MG63 (cell line): ENCODE data around the gene C1QTNF6. TPM values are rescaled to one million over a fixed set of nuclear protein-coding genes. Genes with fewer than 3 reads are reported as not detected.
A peak's percentile ranks its signal among the peaks of the same experiment; 100 is the strongest.
"Not testable (repeated sequence)": the region's sequence is repeated elsewhere in the genome, so short reads cannot be mapped to it uniquely, and the experiment has no call there.

Experiments used
- DNase-seq: peaks from one replicate; pipeline ENCODE4 v3.0.0-alpha.2; 2020
- H3K27me3 ChIP-seq: fragments of 250-450 bp; sonication (Bioruptor Pico); 2 replicates; pipeline ENCODE4 v1.5.1; 2020; ENCODE audit warnings: mild to moderate bottlenecking, moderate library complexity
- H3K36me3 ChIP-seq: fragments of 250-450 bp; sonication (Bioruptor Pico); 2 replicates; pipeline ENCODE4 v1.5.1; 2020; ENCODE audit warnings: mild to moderate bottlenecking, moderate library complexity
- H3K4me3 ChIP-seq: fragments of 250-450 bp; sonication (Bioruptor Pico); 2 replicates; pipeline ENCODE4 v1.5.1; 2020; ENCODE audit warnings: mild to moderate bottlenecking, moderate library complexity
- H3K9me3 ChIP-seq: fragments of 250-450 bp; sonication (Bioruptor Pico); 2 replicates; pipeline ENCODE4 v1.5.1; 2020; ENCODE audit warnings: mild to moderate bottlenecking, moderate library complexity
- total RNA-seq: library from RNA; depleted of rRNA; stranded (reverse); fragments of >200 nt; shearing (Covaris generic); gene quantifications from 2 replicates; pipeline ENCODE4 v1.2.3, GENCODE V29; 2014; ENCODE audit warnings: low replicate concordance; rRNA removed

The C1QTNF6 gene
- 3.9 and 23.9 TPM in 2 replicates for total RNA-seq

DNA sequence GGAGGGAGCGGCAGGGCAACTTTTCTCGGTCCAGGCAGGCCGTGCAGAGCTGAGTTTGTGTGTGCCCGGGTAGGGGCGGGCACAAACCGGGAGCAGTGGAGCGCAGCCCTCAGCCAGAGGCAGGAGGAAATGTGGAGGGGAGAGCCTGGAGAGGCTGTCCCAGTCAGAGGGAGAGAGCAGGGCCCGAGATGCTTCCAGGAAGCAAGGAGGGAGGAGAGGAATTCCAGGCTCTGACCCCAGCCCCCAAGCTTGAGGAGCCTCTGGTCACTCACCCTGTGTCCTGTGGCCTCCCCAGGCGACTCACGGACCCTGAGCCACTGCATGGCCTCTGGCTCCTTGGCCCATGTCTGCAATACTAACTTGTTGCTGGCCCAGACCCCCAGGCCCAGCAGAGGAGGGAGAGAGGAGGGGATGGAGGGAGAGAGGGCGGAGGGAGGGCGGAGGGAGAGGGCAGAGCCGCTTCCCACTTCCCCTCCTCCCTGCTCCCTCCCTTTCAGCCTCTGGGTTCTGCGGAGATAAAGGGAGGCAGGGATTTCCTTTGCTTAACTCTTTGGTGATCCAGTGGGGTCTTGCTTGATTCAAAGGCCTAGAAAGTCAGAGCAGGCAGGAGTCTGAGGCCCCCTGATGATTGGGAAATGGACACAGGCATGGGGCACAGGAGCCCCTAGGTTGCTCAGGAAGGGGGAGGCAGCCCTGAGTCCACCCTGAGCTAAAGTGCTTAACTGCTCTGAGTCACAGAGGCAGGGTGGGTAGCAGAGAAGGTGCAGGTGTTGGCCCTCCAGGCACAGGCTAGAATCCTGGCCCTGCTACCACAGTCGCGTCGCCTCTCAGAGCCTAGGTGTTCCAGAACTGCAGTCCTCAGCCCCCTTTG is at the start of gene C1QTNF6:
Gene C1QTNF6, minus strand, starts transcription at position 357 of the 871 bp plus-strand sequence. Its CDS starts 34 bp downstream, at position 323.
- H3K4me3 ChIP-seq: peak within 1 kb of the TSS; percentile 23
- H3K9me3 ChIP-seq: no peaks in the 10 kb centered on the region
- no peaks in the 10 kb centered on the region for H3K27me3 ChIP-seq
- DNase-seq: peak; percentile 26
- H3K36me3 ChIP-seq: no peaks in the 10 kb centered on the region

DNA sequence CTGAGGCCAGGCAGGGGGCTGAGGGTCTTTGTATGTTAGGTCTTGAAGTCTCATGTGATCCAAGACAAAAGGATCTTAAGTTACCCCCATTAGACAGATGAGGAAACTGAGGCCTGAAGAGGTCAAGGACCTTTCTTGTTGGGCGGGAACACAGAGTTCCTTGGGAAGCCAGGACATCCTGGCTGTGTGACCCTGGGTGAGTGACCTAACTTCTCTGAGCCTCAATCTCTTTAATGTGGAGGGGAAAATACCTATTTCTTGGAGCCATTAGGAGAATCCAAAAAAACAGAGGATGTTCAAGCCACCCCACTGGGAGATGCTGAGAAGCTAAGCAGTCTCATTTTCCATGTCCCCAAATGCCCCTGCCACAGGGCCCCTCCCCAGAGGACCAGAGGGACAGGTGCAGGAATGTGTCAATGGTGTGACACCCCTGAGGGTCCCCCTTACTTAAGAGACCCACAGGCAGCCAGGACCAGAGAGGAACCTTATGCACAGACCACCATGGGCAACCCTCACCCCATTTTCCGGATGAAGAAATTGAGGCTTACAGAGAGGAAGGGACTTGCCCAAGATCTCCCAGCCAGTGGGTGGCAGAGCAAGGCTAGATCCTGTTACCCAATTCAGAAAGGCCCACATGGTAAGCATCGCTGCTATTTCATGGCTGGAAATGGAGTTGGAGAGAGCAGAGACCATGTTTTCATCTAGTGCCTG is 48.0 kb upstream of the C1QTNF6 start:
- Histone ChIP-seq H3K36me3 (no peaks in the 10 kb centered on the region), H3K27me3 (no peaks in the 10 kb centered on the region), H3K9me3 (no peaks in the 10 kb centered on the region), H3K4me3 (no peak overlapping the region)
- no peak for DNase-seq

DNA sequence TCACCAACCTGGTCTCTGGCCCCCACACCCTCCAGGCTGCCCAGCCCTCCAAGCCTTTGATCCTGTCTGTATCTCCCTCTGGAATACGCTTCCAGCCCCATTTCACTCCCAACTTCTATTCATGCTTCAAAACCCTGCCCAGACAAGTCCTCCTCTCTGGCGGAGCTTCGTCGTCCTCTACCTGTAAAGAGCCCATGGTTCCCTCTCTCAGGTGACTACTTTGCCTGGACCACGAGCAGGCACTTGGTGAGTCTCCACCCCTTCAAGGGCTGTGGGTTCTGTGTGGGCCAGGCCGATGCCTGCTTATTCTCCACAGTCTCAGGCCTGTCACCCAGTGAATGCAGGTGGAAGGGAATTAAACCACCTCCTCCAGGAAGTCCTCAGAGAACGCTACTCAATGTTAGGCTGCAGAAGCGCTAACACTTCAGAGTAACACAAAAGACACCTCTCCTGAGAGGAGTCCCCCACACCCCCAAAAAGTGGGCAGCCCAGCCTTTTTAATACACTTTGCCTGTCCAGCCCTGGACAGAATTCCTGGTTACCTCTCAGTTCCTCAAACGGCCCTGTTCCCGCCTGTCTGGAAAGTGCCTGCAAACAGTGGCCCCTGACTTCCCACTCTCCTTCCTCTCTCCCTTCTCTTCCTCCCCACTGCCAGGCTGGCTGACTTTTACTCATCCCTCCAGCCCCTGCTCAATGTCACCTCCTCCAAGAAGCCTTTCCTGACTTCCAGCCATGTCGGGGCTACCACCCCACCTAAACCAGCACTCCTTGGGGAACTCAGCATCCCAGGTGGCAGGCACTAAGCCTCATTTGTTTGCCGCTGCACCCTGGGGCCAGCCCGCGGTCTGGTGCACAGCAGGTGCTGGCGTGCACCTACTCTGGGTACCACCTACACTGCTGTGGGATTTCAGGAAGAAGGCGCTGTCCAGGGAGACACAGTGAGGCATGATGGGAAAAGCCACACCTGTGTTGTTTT is 47.0 kb upstream of the C1QTNF6 start:
- Histone ChIP-seq H3K9me3 (no peaks in the 10 kb centered on the region), H3K27me3 (no peaks in the 10 kb centered on the region), H3K36me3 (no peaks in the 10 kb centered on the region), H3K4me3 (no peak overlapping the region)
- no peak for DNase-seq

DNA sequence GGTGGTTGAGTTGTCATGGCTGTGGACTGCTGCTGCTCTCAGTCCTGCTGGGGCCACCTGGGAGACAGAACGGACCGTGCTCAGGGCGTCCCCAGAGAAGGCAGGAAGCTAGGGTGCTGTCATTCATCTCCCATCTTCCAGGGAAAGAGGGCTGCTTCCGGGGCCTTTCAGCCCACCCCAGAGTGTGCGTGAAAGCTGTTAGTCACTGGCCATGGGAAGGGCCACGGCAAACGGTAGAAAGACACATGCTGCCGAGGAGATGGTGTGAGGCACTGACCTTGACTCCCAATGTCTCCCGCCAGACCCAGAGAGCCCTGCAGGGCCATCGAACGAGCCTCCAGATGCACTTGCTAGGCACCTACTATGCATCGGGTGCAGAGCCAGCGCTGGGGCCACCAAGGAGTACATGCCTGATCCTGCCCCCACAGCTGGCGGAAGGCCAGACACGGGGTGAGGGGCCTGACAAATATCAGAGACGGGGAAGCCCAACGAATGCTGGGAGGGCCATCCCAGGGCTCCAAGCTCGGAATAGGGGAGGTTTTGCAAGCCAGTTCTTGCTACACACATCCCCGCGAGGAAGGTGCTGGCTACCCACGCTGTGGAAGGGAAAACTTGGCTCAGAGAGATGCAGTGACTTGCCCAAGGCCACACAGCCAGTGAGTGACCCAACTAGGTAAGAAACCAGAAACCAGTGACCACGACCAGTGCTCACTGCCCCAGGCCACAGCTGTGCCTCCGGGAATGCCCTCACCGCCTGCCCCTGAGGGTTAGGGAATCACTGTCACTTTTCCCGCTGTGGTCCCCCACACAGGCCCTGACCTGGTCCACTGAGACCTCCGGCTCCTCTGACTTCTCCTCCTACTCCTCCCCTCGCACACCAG is 45.9 kb upstream of the C1QTNF6 start:
- no peaks in the 10 kb centered on the region for H3K9me3 ChIP-seq
- no peaks in the 10 kb centered on the region for H3K36me3 ChIP-seq
- H3K4me3 ChIP-seq: no peak overlapping the region
- H3K27me3 ChIP-seq: no peaks in the 10 kb centered on the region
- no peak for DNase-seq

DNA sequence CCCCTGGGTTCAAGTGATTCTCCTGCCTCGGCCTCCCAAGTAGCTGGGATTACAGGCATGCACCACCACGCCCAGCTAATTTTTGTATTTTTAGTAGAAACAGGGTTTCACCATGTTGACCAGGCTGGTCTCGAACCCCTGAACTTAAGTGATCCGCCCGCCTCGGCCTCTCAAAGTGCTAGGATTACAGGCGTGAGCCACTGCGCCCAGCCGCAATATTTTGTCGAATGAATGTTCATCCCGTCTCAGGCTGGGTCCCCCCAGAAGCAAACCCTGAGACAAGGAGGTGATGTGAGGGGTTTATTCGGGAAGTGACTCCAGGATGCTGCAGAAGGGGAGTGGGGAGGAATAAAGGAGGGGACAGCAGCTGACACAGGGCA is 45.3 kb upstream of the C1QTNF6 start:
- not testable (repeated sequence) for DNase-seq, H3K27me3 ChIP-seq, H3K4me3 ChIP-seq, H3K36me3 ChIP-seq, H3K9me3 ChIP-seq

DNA sequence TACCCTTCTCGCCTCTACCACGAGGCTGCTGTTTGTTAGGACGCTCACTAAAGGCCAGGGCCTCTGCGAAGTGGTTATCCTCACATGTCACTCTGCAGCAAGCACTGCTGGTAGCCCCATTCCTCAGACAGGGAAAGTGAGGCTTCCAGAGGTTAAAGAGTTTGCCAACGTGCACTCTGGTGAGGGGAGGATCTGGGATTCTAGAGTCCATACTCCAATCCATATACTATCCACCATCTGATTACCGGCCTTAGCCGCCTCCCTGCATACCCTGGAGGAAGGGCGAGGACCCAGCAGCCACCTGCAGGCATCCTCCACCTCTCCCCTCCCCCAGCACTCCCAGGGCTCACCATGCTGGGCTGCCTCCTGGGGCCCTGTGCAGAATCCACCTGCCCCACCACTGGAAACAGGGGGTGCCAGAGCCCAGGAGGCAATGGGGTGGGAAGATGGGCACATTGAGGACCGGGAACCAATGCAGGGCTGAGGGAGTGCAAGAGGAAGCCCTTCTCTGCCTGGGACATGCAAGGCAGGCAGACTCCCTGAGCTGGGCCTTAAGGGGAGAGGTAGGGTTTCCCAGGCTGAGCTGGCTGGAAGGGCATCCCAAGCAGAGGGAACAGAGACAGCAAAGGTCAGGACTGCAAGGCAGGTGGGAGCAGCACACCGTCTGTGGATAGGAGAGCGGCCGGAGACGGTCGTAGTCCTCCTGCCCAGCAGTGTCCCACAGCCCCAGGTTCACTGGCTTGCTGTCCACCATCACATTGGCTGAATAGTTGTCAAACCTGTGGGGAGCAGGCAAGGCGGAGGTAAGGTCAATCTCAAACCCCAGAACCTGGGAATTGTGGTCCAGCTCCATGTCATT is 44.3 kb upstream of the C1QTNF6 start:
- Histone ChIP-seq H3K27me3 (no peaks in the 10 kb centered on the region), H3K4me3 (no peak overlapping the region), H3K36me3 (no peaks in the 10 kb centered on the region), H3K9me3 (no peaks in the 10 kb centered on the region)
- DNase-seq: no peak

DNA sequence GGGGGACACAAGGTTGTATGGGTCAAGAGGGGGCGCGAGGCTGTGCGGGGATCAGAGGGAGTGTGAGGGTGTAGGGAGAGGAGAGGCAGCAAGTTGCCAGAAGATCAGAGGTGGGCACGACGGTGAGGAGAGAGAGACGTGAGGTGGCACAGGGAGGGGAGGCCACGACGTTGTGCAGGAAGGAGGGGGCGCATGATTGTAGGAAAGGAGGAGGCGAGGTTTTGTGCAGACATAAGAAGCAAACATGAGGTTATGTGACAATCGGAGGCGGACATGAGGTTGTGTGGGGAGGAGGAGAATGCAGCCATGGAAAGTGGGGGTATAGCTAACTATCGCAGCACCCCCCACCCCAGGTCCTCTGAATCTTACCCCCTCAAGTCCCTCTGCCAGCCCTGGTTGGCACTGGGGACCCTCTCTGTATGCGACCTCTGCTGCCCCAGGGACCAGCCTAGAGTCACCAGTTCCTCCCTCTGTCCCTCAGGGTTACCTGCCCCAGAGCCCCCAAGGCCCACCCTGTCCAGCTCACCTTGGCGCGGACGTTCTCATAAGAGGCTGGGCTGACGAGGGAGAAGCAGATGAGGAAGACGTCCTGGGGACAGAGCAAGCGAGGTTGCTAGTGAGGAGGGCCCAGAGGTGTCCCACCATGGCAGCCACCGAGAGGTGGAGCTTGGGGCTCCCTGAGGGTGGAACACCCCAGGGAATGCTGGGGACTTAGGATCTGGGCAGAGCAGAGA is 43.5 kb upstream of the C1QTNF6 start:
- H3K36me3 ChIP-seq: no peaks in the 10 kb centered on the region
- DNase-seq: no peak
- no peaks in the 10 kb centered on the region for H3K27me3 ChIP-seq
- H3K9me3 ChIP-seq: no peaks in the 10 kb centered on the region
- no peak overlapping the region for H3K4me3 ChIP-seq

DNA sequence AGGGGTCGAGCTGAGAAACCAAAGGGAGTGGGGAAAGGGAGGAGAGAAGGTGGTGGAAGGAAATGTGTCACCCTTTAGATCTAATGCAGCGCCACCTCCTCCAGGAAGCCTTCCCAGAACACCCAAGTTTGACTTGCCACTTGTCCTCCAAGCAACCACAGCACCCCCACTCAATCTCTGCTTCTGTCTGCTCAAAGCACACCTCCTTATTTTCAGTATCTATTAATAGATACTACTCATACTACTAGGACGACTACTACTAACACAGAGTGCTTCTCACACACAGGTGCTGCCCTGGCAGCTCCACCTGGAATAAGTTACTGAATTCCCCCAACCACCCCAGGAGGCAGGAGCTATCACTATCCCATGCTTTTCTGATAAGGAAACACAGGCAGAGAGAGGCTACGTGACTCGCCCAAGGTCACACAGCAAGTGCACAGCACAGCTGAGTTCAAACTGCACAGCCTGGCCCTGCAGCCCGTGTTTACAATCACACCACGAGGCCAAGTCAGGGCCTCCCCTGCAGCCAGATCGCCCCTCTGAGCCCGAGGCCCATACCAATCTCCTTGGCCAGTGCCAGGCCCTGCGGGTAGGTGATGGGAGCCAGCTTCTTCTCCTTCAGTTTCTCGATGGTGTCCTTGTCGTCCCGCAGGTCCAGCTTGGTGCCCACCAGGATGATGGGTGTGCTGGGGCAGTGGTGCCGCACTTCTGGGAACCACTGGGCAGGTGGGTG is 42.8 kb upstream of the C1QTNF6 start:
- H3K9me3 ChIP-seq: no peaks in the 10 kb centered on the region
- H3K4me3 ChIP-seq: no peak overlapping the region
- H3K36me3 ChIP-seq: no peaks in the 10 kb centered on the region
- H3K27me3 ChIP-seq: no peaks in the 10 kb centered on the region
- DNase-seq: no peak

DNA sequence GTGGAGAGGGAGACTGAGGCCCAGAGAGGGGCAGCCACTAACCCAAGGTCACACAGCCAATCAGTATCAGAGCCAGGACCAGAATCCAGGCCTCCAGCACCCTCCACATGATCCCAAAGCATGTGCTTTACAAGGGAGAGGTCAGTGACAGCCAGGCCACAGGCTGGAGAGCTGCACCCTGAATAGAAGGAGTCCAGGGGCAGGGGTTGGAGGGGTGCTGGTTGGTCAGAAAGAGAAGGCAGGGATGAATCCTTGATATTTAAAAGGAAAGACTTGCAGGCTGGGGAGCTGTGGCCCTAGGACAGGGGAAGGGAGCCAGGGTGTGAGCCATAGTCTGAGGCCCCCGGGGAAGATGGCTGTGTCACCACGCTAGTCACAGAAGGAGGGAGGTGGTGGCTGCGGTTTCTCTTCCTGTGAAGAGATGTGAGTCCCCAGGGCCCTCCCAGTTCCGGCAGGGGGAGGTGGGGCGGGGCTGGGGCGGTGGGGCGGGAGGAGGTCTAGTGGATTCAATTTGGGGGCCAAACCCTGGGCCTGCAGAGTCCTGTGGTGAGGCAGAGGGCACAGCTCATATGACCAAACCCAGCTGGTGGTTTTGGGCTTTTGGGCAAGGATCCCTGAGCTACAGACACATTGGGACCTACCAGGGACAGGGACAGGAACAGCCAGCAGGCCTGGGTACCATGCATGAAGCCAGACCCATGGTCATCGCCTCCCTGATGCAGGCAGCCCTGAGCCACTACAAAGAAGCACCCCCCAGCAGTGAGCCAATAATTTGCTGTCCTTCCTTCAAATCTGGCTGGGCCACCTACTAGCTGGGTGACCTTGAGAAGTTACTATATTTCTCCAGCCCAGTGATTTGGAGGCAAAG is 42.0 kb upstream of the C1QTNF6 start:
- H3K27me3 ChIP-seq: no peaks in the 10 kb centered on the region
- H3K36me3 ChIP-seq: no peaks in the 10 kb centered on the region
- peak; percentile 45 for DNase-seq
- H3K4me3 ChIP-seq: no peak overlapping the region
- H3K9me3 ChIP-seq: no peaks in the 10 kb centered on the region

DNA sequence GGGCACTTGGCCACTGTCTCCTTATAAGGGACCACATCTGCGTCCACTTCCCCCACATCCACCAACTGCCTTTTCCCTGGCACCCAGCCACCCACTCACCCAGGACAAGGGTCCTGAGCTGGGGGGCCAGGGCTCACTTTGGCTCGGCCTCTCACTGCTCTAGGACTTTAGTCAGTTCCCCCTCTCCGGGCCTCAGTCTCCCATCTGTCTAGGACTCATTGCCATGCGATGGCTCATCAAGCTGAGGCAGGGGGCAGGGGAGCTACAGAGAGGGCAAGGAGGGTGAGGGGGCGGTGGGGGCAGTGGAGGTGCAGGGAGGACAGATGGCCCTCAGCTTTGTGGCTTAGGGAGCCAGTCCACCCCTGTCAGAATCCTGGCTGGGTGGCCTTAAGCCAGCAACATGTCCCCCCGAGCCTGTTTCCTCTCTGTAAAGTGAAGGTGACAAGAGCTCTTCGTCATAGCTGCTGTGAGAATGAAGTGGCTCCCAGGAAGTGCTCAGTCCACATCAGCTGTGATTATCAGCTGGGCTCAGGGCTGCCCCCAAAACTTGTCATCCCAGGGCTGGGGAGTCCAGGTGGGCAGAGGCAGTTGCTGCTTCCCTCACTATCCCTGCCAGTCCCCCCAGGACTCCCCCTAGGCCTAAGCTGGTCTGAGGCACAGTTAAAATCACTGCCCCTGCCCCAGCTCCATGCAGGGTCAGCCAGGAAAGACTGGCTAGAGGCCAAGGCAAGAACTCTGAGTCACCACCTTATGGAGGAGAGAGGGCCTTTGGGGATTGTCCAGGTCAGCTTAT is 41.2 kb upstream of the C1QTNF6 start:
- no peaks in the 10 kb centered on the region for H3K27me3 ChIP-seq
- peak; percentile 81 for DNase-seq
- H3K9me3 ChIP-seq: no peaks in the 10 kb centered on the region
- no peaks in the 10 kb centered on the region for H3K36me3 ChIP-seq
- no peak overlapping the region for H3K4me3 ChIP-seq

DNA sequence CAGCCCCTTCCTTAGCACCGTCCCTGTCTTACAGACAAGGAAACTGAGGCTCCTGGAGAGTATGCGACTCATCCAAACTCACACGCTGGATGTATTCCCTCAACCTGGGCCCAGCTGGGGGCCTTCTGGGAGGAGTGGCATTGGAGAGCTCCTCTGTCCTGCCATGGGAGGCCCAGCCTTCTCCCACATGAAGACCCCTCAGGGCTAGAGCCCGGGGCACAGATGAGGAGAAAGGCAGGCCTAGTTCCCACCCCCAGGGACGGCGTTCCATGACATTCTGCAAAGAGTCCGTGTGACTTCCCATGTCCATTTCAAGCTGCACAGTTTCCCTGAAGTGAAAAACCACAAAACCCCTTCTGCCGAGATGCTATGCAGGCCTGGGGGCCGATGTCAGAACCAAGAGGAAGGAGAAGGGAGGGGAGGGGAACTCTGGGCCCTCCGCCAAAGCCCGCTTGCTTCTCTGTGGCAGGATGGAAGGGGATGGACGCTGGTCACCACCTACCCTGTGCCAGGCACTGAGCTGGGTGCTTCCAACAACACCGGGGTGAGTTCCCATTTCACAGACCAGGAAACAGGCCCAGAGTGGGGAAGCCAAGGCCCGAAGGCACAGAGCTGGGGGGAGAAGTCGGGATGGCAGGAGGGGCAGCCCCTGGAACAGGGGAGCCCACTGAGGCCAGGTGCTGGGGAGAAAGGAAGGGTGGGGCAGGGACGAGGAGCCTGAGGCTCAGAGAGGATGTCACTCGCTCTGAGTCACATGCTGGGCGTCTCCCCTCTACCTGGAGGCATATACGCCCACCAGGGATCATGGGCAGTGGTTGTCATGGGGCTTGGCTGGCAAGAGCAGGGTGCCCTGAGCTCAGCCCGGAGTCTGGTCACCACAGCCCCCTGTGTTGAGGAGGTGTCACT is 40.3 kb upstream of the C1QTNF6 start:
- Histone ChIP-seq H3K4me3 (no peak overlapping the region), H3K9me3 (no peaks in the 10 kb centered on the region), H3K36me3 (no peaks in the 10 kb centered on the region), H3K27me3 (no peaks in the 10 kb centered on the region)
- peak; percentile 37 for DNase-seq

DNA sequence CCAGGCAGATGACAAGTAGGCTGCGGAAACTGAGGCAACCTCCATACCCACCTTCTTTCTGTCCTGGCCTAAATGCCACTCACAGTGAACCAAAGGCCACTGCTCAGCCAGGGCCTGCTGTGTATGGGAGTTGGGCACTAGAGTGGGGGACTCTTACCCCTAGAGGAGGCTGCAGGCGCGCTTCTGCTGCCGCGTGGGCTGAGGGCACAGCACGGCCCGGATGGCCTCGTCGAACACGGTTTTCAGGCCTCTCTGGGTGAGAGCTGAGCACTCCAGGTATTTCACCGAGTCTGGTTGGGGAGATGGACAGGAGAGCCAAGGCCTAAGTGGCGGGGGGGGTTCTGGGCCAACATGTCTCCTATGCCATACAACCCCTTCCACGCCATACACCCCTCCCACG is 38.5 kb upstream of the C1QTNF6 start:
- H3K4me3 ChIP-seq: no peak overlapping the region
- no peak for DNase-seq
- no peaks in the 10 kb centered on the region for H3K36me3 ChIP-seq
- H3K9me3 ChIP-seq: no peaks in the 10 kb centered on the region
- H3K27me3 ChIP-seq: no peaks in the 10 kb centered on the region
